HCT116 (cell line): ENCODE measurements around the gene RPS6KA1. TPM values are rescaled to one million over a fixed set of nuclear protein-coding genes. Genes with fewer than 3 reads are reported as not detected.
"Not testable (repeated sequence)": the region's sequence is repeated elsewhere in the genome, so short reads cannot be mapped to it uniquely, and the experiment has no call there.

Experiments
- ATAC-seq: fragments of 200-7000 bp; cut with Tn5 transposase; 2 replicates; pipeline ENCODE4 v1.9.1; 2020; ENCODE audit warnings: mild to moderate bottlenecking, moderate library complexity
- BruUV-seq: library from RNA; stranded (reverse); fragments of 400-500 nt; replicated peaks from 2 replicates; lab custom pipeline; 2021; lab: Mats Ljungman, UMichigan
- CTCF ChIA-PET: fragments of 300-600 bp; sonication (Branson Sonifier 250); formaldehyde crosslinking; loops from one replicate; lab custom pipeline; 2021; ENCODE audit warnings: antibody characterized with exemption; lab: Charles Lee
- POLR2A ChIA-PET: fragments of 300-600, 350-600 bp; sonication (Branson Sonifier 250); formaldehyde crosslinking; loops from one replicate; lab custom pipeline; 2021; ENCODE audit warnings: antibody characterized with exemption; lab: Charles Lee
- RAD21 ChIA-PET, 2 experiments: fragments of 300-600 bp; sonication (Branson Sonifier 250); formaldehyde crosslinking; loops; one replicate each; lab custom pipeline; 2023; ENCODE audit warnings: low total read pairs in 2 of 2; ENCODE audit not compliant: uncharacterized antibody in 2 of 2, unreplicated experiment in 2 of 2, low non-redundant PET in 1 of 2; lab: Charles Lee
- DNase-seq: peaks from one replicate; pipeline ENCODE4 v3.0.0-alpha.2; 2010; ENCODE audit warnings: low read depth, low spot score
- H2AFZ ChIP-seq: fragments of 200-600 bp; shearing (Covaris generic), sonication (generic); 2 replicates; pipeline ENCODE4 v1.6.1; 2017; ENCODE audit warnings: low read depth, mixed run types, mixed read lengths, antibody characterized with exemption, low read length; ENCODE audit not compliant: poor library complexity, severe bottlenecking
- H3K27ac ChIP-seq: 2 replicates; pipeline ENCODE4 v1.5.1; 2012; ENCODE audit warnings: low read depth, low read length
- H3K27me3 ChIP-seq: fragments of 200-600 bp; sonication (generic); 2 replicates; pipeline ENCODE4 v1.6.1; 2016; ENCODE audit warnings: mixed run types, low read length, mixed read lengths; ENCODE audit not compliant: insufficient read depth
- H3K36me3 ChIP-seq, 2 experiments: fragments of 200-500 bp in 1 of 2; fragments of 200-600 bp in 1 of 2; sonication (Bioruptor generic) in 1 of 2; sonication (generic) in 1 of 2; 2 replicates each; pipeline versions ENCODE4 v1.5.1 to v1.6.1; 2014 to 2016; ENCODE audit warnings: low read length in 2 of 2, inconsistent platforms in 1 of 2, mixed read lengths in 1 of 2, mixed run types in 1 of 2; ENCODE audit not compliant: insufficient read depth in 2 of 2, control insufficient read depth in 1 of 2
- H3K4me1 ChIP-seq, 2 experiments: fragments of 200-600 bp in 1 of 2; sonication (generic) in 1 of 2; 2 replicates each; pipeline versions ENCODE4 v1.5.1 to v1.6.1; 2012 to 2017; ENCODE audit warnings: low read length in 2 of 2, inconsistent platforms in 1 of 2, mild to moderate bottlenecking in 1 of 2, mixed read lengths in 1 of 2, mixed run types in 1 of 2, moderate library complexity in 1 of 2; ENCODE audit not compliant: insufficient read depth in 2 of 2, control insufficient read depth in 1 of 2
- H3K4me2 ChIP-seq: fragments of 200-600 bp; sonication (generic); 2 replicates; pipeline ENCODE4 v1.6.1; 2017; ENCODE audit warnings: mixed run types, low read length, mixed read lengths
- H3K4me3 ChIP-seq, 2 experiments: fragments of 200-600 bp in 1 of 2; sonication (generic) in 1 of 2; replicated peaks in 1 of 2; 2 replicates each; pipeline ENCODE4 v1.5.1; 2011 to 2016; ENCODE audit warnings: low read length in 2 of 2, control low read depth in 1 of 2, low read depth in 1 of 2, mild to moderate bottlenecking in 1 of 2, mixed read lengths in 1 of 2, mixed run types in 1 of 2
- H3K79me2 ChIP-seq: fragments of 200-600 bp; sonication (generic); 2 replicates; pipeline ENCODE4 v1.6.1; 2017; ENCODE audit warnings: mild to moderate bottlenecking, mixed run types, low read length, moderate library complexity, mixed read lengths; ENCODE audit not compliant: insufficient read depth
- H3K9ac ChIP-seq: fragments of 200-600 bp; sonication (generic); 2 replicates; pipeline ENCODE4 v1.6.1; 2016; ENCODE audit warnings: low read length, mixed read lengths
- H3K9me2 ChIP-seq: fragments of 200-600 bp; sonication (generic), shearing (Covaris generic); 2 replicates; pipeline ENCODE4 v1.6.1; 2017; ENCODE audit warnings: mixed run types, mild to moderate bottlenecking, moderate library complexity; ENCODE audit not compliant: insufficient read depth
- H3K9me3 ChIP-seq, 2 experiments: fragments of 200-500 bp in 1 of 2; fragments of 200-600 bp in 1 of 2; sonication (Bioruptor generic) in 1 of 2; sonication (generic) in 1 of 2; 2 replicates each; pipeline ENCODE4 v1.6.1; 2014 to 2017; ENCODE audit warnings: low read length in 2 of 2, mixed read lengths in 2 of 2, inconsistent platforms in 1 of 2, low read depth in 1 of 2, mild to moderate bottlenecking in 1 of 2, mixed run types in 1 of 2, moderate library complexity in 1 of 2; ENCODE audit not compliant: control insufficient read depth in 1 of 2, insufficient read depth in 1 of 2
- H4K20me1 ChIP-seq: fragments of 200-600 bp; sonication (generic), shearing (Covaris generic); 2 replicates; pipeline ENCODE4 v1.6.1; 2017; ENCODE audit warnings: mixed run types, mild to moderate bottlenecking, moderate library complexity; ENCODE audit not compliant: insufficient read depth
- CBX3 ChIP-seq: IDR thresholded peaks from 2 replicates; pipeline ENCODE4 v1.6.1; 2012; ENCODE audit warnings: low read depth
- CTCF ChIP-seq, 3 experiments: fragments of 200-600 bp in 1 of 3; sonication (generic) in 1 of 3; IDR thresholded peaks in 2 of 3; conservative IDR thresholded peaks in 1 of 3; 2 replicates each; pipeline ENCODE4 v1.5.1; 2012 to 2017; ENCODE audit warnings: low read depth in 2 of 3, low read length in 2 of 3, antibody characterized with exemption in 1 of 3, borderline replicate concordance in 1 of 3, control low read depth in 1 of 3, mild to moderate bottlenecking in 1 of 3, mixed read lengths in 1 of 3, mixed run types in 1 of 3, moderate library complexity in 1 of 3; ENCODE audit not compliant: insufficient read depth in 1 of 3
- POLR2A ChIP-seq: IDR thresholded peaks from 2 replicates; pipeline ENCODE4 v1.7.0; 2011; ENCODE audit warnings: borderline replicate concordance; ENCODE audit not compliant: insufficient read depth, insufficient read length; ENCODE audit errors: extremely low read depth
- TCF7L2 ChIP-seq: IDR thresholded peaks from 2 replicates; pipeline ENCODE4 v1.7.0; 2011; ENCODE audit warnings: borderline replicate concordance, inconsistent platforms; ENCODE audit not compliant: insufficient read depth, insufficient read length; ENCODE audit errors: extremely low read depth
- ZFX ChIP-seq: fragments of 450-650 bp; IDR thresholded peaks from 2 replicates; pipeline ENCODE4 v1.6.1; 2017
- intact Hi-C: fragments of 100-400 bp; cut with micrococcal nuclease; formaldehyde crosslinking; loops from 2 replicates; pipeline ENCODE4 v1.10.0; 2022
- total RNA-seq: library from RNA; stranded (reverse); gene quantifications from one replicate; pipeline ENCODE4 v1.2.1, GENCODE V29; 2021; ENCODE audit not compliant: unreplicated experiment

The RPS6KA1 gene
- total RNA-seq, 1 experiment from 2014 or later = 47.0 TPM

- TF ChIP-seq CTCF (IDR thresholded peaks at IDR 0.05 in 2 of 3, conservative IDR thresholded peaks at IDR 0.05 in 1 of 3; ENCODE audit: borderline replicate concordance in 1 of 3, insufficient read depth in 1 of 3, low read depth in 2 of 3, low read length in 2 of 3) (no peak), CBX3 (no peak), TCF7L2 (no peak), POLR2A (no peak), ZFX (no peak)
Measured at GRCh38 chr1:26610781-26611180, 81.2 kb downstream of the RPS6KA1 start (continued).

- RAD21 ChIA-PET, H4K20me1 ChIP-seq, H3K9me2 ChIP-seq, H3K4me2 ChIP-seq, H3K4me3 ChIP-seq, DNase-seq, intact Hi-C loops, H3K9me3 ChIP-seq, H3K9ac ChIP-seq, H3K27me3 ChIP-seq, H3K36me3 ChIP-seq, H3K79me2 ChIP-seq, BruUV-seq, ATAC-seq, H3K4me1 ChIP-seq, POLR2A ChIA-PET, H3K27ac ChIP-seq: not testable (repeated sequence)
- H2AFZ ChIP-seq = peak overlapping the region; percentile 33
- CTCF ChIA-PET = interaction anchor here (0.7 kb wide), 1 partner anchor 8 kb away, joined by 3 read pairs; no protein-coding TSS in a partner anchor
Measured at GRCh38 chr1:26612627-26613026, 83.1 kb downstream of the RPS6KA1 start.
